Neutrophil (primary cell): ENCODE results near the gene MCRIP2.

Experiments
- H3K27ac ChIP-seq: fragments of 200-600 bp; sonication (generic); 2 replicates; pipeline ENCODE4 v1.5.1; 2016; ENCODE audit warnings: mild to moderate bottlenecking, moderate library complexity
- H3K27me3 ChIP-seq: fragments of 200-600 bp; sonication (generic); 2 replicates; pipeline ENCODE4 v1.6.0; 2016; ENCODE audit warnings: mild to moderate bottlenecking
- H3K36me3 ChIP-seq: fragments of 200-600 bp; sonication (generic); 2 replicates; pipeline ENCODE4 v1.5.1; 2017
- H3K4me1 ChIP-seq, 2 experiments: fragments of 200-600 bp in 1 of 2; sonication (generic) in 1 of 2; 1 replicate in 1 of 2; 2 replicates in 1 of 2; pipeline versions ENCODE4 v1.5.1 to v1.6.1; 2013 to 2016; ENCODE audit warnings: low read depth in 1 of 2, low read length in 1 of 2, mild to moderate bottlenecking in 1 of 2, moderate library complexity in 1 of 2; ENCODE audit not compliant: control insufficient read depth in 1 of 2, insufficient read depth in 1 of 2
- H3K4me3 ChIP-seq, 2 experiments: fragments of 200-600 bp in 1 of 2; sonication (generic) in 1 of 2; 1 replicate in 1 of 2; 2 replicates in 1 of 2; pipeline ENCODE4 v1.5.1; 2013 to 2016; ENCODE audit warnings: low read depth in 1 of 2, low read length in 1 of 2, mild to moderate bottlenecking in 1 of 2, moderate library complexity in 1 of 2
- H3K9me3 ChIP-seq: fragments of 200-600 bp; sonication (generic); 2 replicates; pipeline ENCODE4 v1.5.1; 2016
- TF ChIP-seq, protein P1 (sequence below): fragments of 200-600 bp; sonication (generic); IDR thresholded peaks from 2 replicates; pipeline ENCODE4 v1.5.1; 2016; ENCODE audit warnings: antibody characterized with exemption

MCRIP2 gene

DNA sequence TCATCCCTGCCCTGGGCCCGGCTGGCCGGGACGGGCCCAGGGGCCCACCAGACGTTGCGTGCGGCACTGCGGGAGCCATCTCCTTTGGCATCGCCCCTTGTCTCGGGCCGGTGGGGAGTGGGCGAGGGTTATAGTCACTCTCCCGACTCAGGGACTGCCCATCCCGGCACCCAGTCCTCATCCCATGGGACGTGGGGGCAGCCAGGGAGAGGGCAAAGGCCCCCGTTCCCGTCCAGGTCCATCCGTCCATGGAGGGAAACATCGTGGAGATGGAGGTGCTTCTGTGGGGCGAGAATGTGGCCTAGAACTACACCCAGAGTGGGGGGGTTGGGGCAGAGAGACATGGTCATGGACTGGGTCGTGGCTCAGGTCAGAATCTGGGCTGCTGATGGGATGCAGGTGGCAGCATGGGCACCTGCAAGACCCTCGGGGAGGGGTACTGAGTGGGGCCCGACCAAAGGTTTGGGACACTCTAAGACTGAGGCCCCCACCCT lies 5.1 kb downstream of the MCRIP2 start:
- Histone ChIP-seq H3K36me3 (no peaks in the 10 kb centered on the region), H3K4me1 (peaks cover 38 to 50% of the 10 kb centered on the region in 2 experiments), H3K4me3 (no peak overlapping the region), H3K27me3 (no peaks in the 10 kb centered on the region), H3K27ac (no peak overlapping the region), H3K9me3 (no peaks in the 10 kb centered on the region)
- TF ChIP-seq, protein P1, sequence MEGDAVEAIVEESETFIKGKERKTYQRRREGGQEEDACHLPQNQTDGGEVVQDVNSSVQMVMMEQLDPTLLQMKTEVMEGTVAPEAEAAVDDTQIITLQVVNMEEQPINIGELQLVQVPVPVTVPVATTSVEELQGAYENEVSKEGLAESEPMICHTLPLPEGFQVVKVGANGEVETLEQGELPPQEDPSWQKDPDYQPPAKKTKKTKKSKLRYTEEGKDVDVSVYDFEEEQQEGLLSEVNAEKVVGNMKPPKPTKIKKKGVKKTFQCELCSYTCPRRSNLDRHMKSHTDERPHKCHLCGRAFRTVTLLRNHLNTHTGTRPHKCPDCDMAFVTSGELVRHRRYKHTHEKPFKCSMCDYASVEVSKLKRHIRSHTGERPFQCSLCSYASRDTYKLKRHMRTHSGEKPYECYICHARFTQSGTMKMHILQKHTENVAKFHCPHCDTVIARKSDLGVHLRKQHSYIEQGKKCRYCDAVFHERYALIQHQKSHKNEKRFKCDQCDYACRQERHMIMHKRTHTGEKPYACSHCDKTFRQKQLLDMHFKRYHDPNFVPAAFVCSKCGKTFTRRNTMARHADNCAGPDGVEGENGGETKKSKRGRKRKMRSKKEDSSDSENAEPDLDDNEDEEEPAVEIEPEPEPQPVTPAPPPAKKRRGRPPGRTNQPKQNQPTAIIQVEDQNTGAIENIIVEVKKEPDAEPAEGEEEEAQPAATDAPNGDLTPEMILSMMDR, result no peak

DNA sequence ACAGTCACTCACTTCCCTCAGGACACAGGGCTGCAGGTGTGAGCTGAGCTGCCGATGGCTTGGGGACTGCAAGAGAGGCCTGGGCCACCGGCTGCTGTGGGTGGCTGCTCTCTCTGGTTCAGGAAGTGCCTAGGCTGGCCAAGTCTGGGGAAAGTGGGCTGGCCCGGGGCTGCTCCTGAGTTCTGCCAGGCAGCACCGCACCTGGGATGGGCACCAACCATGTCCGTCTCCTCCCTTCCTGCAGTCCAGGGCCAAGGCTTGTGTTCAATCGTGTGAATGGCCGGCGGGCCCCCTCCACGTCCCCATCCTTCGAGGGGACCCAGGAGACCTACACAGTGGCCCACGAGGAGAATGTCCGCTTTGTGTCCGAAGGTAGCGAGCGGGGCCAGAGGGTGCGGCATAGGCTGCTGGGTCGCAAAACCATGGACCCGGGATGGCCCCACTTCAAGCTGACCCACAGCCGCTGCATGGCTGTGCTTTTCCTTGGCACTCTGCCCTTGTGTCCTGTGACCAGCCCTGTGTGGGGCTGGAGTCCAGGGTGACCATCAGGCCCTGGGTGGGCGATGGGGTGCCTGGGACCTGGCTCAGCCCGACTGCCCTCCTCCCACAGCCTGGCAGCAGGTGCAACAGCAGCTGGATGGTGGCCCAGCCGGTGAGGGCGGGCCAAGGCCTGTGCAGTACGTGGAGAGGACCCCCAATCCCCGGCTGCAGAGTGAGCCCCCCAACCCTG lies 5.7 kb downstream of the MCRIP2 start:
- Histone ChIP-seq H3K9me3 (no peaks in the 10 kb centered on the region), H3K27me3 (no peaks in the 10 kb centered on the region), H3K4me1 (peaks cover 37 to 46% of the 10 kb centered on the region in 2 experiments), H3K27ac (no peak overlapping the region), H3K36me3 (no peaks in the 10 kb centered on the region), H3K4me3 (no peak overlapping the region)
- TF ChIP-seq, protein P1, result no peak

DNA sequence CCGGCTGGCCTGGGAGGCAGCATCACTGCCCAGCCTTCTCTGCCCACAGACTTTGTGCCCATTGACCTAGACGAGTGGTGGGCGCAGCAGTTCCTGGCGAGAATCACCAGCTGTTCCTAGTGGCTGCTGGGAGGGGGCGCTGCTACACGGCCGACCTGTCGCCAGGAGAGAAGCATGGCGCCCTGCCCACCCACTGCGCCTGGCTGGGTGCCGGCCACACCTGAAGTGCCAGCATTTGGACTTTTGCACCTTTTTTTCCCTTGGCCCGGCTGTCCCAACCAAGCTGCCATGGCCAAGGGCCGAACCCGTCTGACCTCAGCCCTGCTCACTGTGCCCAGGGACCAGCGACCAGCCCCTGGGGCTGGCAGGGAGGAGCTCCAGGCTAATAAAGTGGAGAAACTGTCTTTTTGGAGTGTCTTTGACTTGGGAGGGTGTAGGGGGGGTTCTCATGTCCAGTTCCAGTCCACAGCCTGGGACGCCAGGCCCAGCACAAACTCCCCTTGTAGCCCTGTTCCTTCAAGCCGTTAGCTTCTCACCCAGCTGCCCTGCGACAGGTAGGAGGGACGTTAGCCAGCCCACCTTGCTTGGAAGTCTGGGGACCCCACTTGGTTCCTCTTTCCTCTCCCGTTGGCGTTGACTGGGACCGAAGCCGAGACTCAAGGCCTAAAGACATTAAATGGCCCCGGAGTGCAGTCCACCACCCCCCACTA lies 6.6 kb downstream of the MCRIP2 start:
- Histone ChIP-seq H3K36me3 (no peaks in the 10 kb centered on the region), H3K9me3 (no peaks in the 10 kb centered on the region), H3K27ac (peak overlapping the region; percentile 78), H3K4me1 (peaks cover 28 to 37% of the 10 kb centered on the region in 2 experiments), H3K4me3 (peak overlapping the region; percentile 80 to 84), H3K27me3 (no peaks in the 10 kb centered on the region)
- TF ChIP-seq, protein P1, result no peak

DNA sequence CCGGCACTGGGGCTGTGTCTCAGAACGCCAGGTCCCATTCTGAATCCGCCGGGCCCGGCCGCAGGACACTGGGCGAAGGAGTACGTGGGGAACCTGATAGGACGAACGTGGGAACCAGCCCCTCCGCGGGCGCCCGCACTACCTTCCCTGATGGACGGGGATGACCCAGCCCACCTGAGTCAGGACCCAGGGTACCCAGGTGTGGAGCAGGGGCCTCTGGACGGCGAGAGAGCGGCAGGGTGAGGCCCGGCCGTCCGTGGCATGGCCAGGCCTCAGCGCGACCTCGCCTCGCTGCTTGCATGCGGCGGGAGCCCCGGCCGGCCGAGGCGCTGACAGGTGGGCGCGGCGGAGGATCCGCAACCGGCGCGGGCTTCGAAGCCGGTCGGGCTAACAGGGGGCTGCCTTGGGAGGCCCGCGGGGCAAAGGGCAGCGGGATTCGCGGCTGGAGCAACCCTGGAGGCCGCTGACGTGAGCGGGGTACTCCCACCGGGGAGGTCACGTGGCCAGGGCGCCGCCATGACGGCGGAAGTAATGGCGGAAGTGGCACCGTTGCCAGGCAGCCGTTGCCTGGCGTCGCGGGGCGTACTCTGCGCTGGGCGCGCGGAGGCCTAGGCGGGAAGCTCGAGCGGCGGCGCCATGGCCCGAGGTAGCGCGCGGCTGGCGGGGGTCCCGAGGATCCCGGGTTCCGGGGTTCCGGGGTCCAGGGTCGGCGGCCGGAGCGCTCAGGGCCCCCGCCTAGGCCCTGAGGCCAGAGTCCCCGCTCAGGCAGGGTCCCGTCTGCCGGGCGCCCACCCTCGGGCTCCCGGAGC lies 7.4 kb downstream of the MCRIP2 start, which contains the start of gene WDR90:
TSS of gene WDR90 (plus strand) at position 585 of the 809 bp plus-strand sequence. CDS start at position 637, 52 bp downstream.
- TF ChIP-seq, protein P1, result no peak
- Histone ChIP-seq H3K27me3 (no peaks in the 10 kb centered on the region), H3K4me1 (peaks cover 21 to 31% of the 10 kb centered on the region in 2 experiments), H3K36me3 (no peaks in the 10 kb centered on the region), H3K9me3 (no peaks in the 10 kb centered on the region), H3K27ac (peak within 1 kb of the TSS; percentile 78), H3K4me3 (peak within 1 kb of the TSS; percentile 80 to 84)

DNA sequence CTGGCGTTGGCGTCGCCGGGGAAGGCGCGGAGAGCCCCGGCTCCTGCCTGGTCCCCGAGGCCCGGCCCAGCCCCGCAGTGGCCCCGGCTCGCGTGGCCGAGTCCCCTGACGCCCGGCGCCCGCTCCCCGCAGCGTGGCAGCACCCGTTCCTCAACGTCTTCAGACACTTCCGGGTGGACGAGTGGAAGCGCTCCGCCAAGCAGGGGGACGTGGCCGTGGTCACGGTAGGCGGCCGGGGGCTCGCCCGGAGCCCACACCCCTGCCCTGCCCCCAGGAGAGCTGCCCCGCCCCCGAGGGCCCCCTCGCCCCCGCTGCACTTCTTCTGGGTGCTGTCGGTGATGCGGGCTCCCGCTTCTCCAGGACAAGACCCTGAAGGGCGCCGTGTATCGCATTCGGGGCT lies 8.0 kb downstream of the MCRIP2 start:
- TF ChIP-seq, protein P1, result no peak
- Histone ChIP-seq H3K27ac (peak overlapping the region; percentile 78), H3K9me3 (no peaks in the 10 kb centered on the region), H3K36me3 (no peaks in the 10 kb centered on the region), H3K4me1 (peaks cover 21 to 28% of the 10 kb centered on the region in 2 experiments), H3K27me3 (no peaks in the 10 kb centered on the region), H3K4me3 (peak overlapping the region; percentile 80 to 84)
